SK-N-SH (cell line): ENCODE measurements around the gene NTMT1.

Experiments
- GABPA ChIP-seq: IDR thresholded peaks from 2 replicates; pipeline ENCODE4 v1.4.0; 2012; ENCODE audit warnings: low read depth, mild to moderate bottlenecking
- JUND ChIP-seq: IDR thresholded peaks from 2 replicates; pipeline ENCODE4 v1.4.0; 2012
- SIN3A ChIP-seq: IDR thresholded peaks from 2 replicates; pipeline ENCODE4 v1.6.1; 2012; ENCODE audit warnings: low read depth, mild to moderate bottlenecking, low read length, moderate library complexity, borderline replicate concordance
- TCF12 ChIP-seq: IDR thresholded peaks from 2 replicates; pipeline ENCODE4 v1.4.0; 2012
- TF ChIP-seq, protein P1 (sequence below): IDR thresholded peaks from 2 replicates; pipeline ENCODE4; 2012
- TF ChIP-seq, protein P2 (sequence below): fragments of 200-600 bp; sonication (generic); IDR thresholded peaks from 2 replicates; pipeline ENCODE4 v1.6.1; 2017; ENCODE audit warnings: antibody characterized with exemption, mild to moderate bottlenecking, moderate library complexity
- TF ChIP-seq, protein P3 (sequence below): fragments of 150-350 bp; IDR thresholded peaks from 2 replicates; pipeline ENCODE4 v1.6.1; 2017; ENCODE audit warnings: antibody characterized with exemption, low read length, low read depth, borderline replicate concordance

DNA sequence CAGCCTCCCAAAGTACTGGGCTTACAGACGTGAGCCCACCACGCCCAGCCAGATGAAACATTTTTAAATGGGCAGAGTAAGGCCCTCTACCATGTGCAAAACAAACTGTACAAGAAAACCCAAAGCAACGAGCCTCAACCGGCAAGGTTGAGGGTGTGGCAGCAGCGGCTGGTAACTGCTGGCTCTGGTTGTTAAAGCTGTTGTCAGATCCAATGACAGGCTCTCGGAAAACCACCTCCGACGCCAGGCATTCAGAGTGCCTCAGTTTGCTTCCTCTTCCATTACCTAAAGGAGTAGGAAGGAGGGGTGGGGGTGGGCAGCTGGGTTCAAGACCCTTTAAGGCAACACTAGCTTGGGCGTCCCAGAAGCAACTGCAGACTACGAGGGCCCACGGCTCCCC is 18.4 kb downstream of the NTMT1 start:
- TF ChIP-seq, protein P1, sequence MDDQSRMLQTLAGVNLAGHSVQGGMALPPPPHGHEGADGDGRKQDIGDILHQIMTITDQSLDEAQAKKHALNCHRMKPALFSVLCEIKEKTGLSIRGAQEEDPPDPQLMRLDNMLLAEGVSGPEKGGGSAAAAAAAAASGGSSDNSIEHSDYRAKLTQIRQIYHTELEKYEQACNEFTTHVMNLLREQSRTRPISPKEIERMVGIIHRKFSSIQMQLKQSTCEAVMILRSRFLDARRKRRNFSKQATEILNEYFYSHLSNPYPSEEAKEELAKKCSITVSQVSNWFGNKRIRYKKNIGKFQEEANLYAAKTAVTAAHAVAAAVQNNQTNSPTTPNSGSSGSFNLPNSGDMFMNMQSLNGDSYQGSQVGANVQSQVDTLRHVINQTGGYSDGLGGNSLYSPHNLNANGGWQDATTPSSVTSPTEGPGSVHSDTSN = no peak
- TF ChIP-seq, protein P2, sequence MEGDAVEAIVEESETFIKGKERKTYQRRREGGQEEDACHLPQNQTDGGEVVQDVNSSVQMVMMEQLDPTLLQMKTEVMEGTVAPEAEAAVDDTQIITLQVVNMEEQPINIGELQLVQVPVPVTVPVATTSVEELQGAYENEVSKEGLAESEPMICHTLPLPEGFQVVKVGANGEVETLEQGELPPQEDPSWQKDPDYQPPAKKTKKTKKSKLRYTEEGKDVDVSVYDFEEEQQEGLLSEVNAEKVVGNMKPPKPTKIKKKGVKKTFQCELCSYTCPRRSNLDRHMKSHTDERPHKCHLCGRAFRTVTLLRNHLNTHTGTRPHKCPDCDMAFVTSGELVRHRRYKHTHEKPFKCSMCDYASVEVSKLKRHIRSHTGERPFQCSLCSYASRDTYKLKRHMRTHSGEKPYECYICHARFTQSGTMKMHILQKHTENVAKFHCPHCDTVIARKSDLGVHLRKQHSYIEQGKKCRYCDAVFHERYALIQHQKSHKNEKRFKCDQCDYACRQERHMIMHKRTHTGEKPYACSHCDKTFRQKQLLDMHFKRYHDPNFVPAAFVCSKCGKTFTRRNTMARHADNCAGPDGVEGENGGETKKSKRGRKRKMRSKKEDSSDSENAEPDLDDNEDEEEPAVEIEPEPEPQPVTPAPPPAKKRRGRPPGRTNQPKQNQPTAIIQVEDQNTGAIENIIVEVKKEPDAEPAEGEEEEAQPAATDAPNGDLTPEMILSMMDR = no peak
- TF ChIP-seq SIN3A (no peak), TCF12 (no peak), JUND (no peak), GABPA (no peak)
- TF ChIP-seq, protein P3, sequence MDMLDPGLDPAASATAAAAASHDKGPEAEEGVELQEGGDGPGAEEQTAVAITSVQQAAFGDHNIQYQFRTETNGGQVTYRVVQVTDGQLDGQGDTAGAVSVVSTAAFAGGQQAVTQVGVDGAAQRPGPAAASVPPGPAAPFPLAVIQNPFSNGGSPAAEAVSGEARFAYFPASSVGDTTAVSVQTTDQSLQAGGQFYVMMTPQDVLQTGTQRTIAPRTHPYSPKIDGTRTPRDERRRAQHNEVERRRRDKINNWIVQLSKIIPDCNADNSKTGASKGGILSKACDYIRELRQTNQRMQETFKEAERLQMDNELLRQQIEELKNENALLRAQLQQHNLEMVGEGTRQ = no peak
